ENCODE results near the gene TBC1D13.

Gene TBC1D13

GRCh38 chr9:128757602-128758001, 29.5 kb upstream of the TBC1D13 start:
- H3K4me3 ChIP-seq (ENCODE audit: control insufficient read depth, low read depth, low read length), result no peak overlapping the region
- TF ChIP-seq CTCF (conservative IDR thresholded peaks at IDR 0.05; ENCODE audit: control insufficient read depth, insufficient read depth, low read depth, low read length), result no peak
- no peak for DNase-seq (ENCODE audit: low read depth)

- no peak overlapping the region for H3K4me3 ChIP-seq (ENCODE audit: control insufficient read depth, low read depth, low read length)
- no peak for TF ChIP-seq CTCF (conservative IDR thresholded peaks at IDR 0.05; ENCODE audit: control insufficient read depth, insufficient read depth, low read depth, low read length)
- peak; percentile 8 for DNase-seq (ENCODE audit: low read depth)
These were observed 24.2 kb upstream of the TBC1D13 start for GRCh38 chr9:128762671-128763449.

GRCh38 chr9:128764361-128764760, 22.7 kb upstream of the TBC1D13 start:
- TF ChIP-seq CTCF (conservative IDR thresholded peaks at IDR 0.05; ENCODE audit: control insufficient read depth, insufficient read depth, low read depth, low read length), result no peak
- H3K4me3 ChIP-seq (ENCODE audit: control insufficient read depth, low read depth, low read length), result no peak overlapping the region
- DNase-seq (ENCODE audit: low read depth), result no peak

- H3K4me3 ChIP-seq (ENCODE audit: control insufficient read depth, low read depth, low read length), result no peak overlapping the region
- DNase-seq (ENCODE audit: low read depth), result no peak
- no peak for TF ChIP-seq CTCF (conservative IDR thresholded peaks at IDR 0.05; ENCODE audit: control insufficient read depth, insufficient read depth, low read depth, low read length)
These were observed 21.6 kb upstream of the TBC1D13 start for GRCh38 chr9:128765499-128765898.

- H3K4me3 ChIP-seq (ENCODE audit: control insufficient read depth, low read depth, low read length), result no peak overlapping the region
- TF ChIP-seq CTCF (conservative IDR thresholded peaks at IDR 0.05; ENCODE audit: control insufficient read depth, insufficient read depth, low read depth, low read length), result no peak
- DNase-seq (ENCODE audit: low read depth), result no peak
These were observed 18.4 kb upstream of the TBC1D13 start for GRCh38 chr9:128768606-128769005.

- DNase-seq (ENCODE audit: low read depth), result no peak
- H3K4me3 ChIP-seq (ENCODE audit: control insufficient read depth, low read depth, low read length), result peak overlapping the region; percentile 92
- TF ChIP-seq CTCF (conservative IDR thresholded peaks at IDR 0.05; ENCODE audit: control insufficient read depth, insufficient read depth, low read depth, low read length), result no peak
These were observed 16.6 kb upstream of the TBC1D13 start for GRCh38 chr9:128770286-128771030.

Data from fibroblast of mammary gland (primary cell).